Measurements from ENCODE around the gene OTOP2. TPM values are rescaled to one million over a fixed set of nuclear protein-coding genes. Genes with fewer than 3 reads are reported as not detected.
"Not testable (repeated sequence)": the region's sequence is repeated elsewhere in the genome, so short reads cannot be mapped to it uniquely, and the experiment has no call there.

The OTOP2 gene
- polyA plus RNA-seq, 4 donors = 0.22 to 5.9 (median 0.46) TPM

DNA sequence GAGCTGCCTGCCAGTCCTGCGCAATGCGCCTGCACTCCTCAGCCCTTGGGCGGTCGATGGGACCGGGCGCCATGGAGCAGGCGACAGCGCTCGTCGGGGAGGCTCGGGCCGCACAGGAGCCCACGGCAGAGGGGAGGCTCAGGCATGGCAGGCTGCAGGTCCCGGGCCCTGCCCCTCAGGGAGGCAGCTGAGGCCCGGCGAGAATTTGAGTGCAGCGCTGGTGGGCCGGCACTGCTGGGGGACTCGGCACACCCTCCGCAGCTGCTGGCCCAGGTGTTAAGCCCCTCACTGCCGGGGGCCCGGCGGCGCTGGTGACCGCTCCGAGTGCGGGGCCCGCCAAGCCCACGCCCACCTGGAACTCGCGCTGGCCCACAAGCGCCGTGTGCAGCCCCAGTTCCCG is 17.1 kb upstream of the OTOP2 start:
- 96 to 97% (median 96%) methylated on average over 26 to 34 of the region's 34 CpGs for WGBS, 3 donors
- H3K36me3 ChIP-seq (ENCODE audit: control insufficient read depth in 3 of 3, insufficient read depth in 2 of 3, low read depth in 1 of 3, low read length in 3 of 3) = no peaks in the 10 kb centered on the region

DNA sequence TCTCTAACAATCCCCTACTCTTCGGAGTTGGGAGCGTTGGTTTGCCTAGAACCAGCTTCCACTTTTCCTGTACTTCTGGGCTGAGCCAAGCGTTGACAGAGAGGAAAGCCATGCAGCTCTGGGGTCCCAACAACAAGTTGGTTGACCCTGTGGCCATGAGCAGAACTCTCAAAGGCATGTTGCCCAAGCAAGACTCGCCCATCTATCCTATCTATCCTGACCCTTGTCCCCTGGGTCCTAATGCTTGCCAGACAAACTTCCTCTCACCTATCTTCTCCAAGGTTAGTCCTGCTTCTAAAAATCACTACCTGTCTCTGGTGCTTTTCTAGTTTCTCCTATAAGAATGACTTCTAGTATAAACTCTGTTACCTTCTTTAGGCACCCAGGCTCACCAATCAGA is 15.0 kb upstream of the OTOP2 start:
- not testable (repeated sequence) for FAIRE-seq; H3K27ac ChIP-seq (ENCODE audit: low read depth in 1 of 3, low read length in 2 of 3); H3K36me3 ChIP-seq (ENCODE audit: control insufficient read depth in 3 of 3, insufficient read depth in 2 of 3, low read depth in 1 of 3, low read length in 3 of 3); H3K9me3 ChIP-seq (ENCODE audit: control insufficient read depth in 2 of 2, insufficient read depth in 1 of 2, low read depth in 1 of 2, low read length in 1 of 2); H3K27me3 ChIP-seq (ENCODE audit: control insufficient read depth in 3 of 3, insufficient read depth in 3 of 3, low read length in 3 of 3); H3K4me3 ChIP-seq (ENCODE audit: low read depth in 1 of 3, low read length in 3 of 3)
- peak; percentile 38 to 53 for DNase-seq
- WGBS, 3 donors = 66 to 71% (median 68%) methylated on average over 4 of the region's 4 CpGs
- H3K4me1 ChIP-seq (ENCODE audit: control insufficient read depth in 3 of 3, insufficient read depth in 2 of 3, low read depth in 1 of 3, low read length in 2 of 3) = peaks cover 0 to 16% (median 0%) of the 10 kb centered on the region in 3 donors

More for the DNA sequence above, 17.1 kb upstream of the OTOP2 start:
- Histone ChIP-seq H3K4me1 (ENCODE audit: control insufficient read depth in 3 of 3, insufficient read depth in 2 of 3, low read depth in 1 of 3, low read length in 2 of 3) (peaks cover 0 to 8% (median 0%) of the 10 kb centered on the region in 3 donors), H3K27me3 (ENCODE audit: control insufficient read depth in 3 of 3, insufficient read depth in 3 of 3, low read length in 3 of 3) (peaks cover 0 to 2% (median 0%) of the 10 kb centered on the region in 3 donors), H3K27ac (ENCODE audit: low read depth in 1 of 3, low read length in 2 of 3) (no peak overlapping the region), H3K4me3 (ENCODE audit: low read depth in 1 of 3, low read length in 3 of 3) (no peak overlapping the region), H3K9me3 (ENCODE audit: control insufficient read depth in 2 of 2, insufficient read depth in 1 of 2, low read depth in 1 of 2, low read length in 1 of 2) (no peaks in the 10 kb centered on the region)
- no peak for DNase-seq
- no peak for FAIRE-seq

DNA sequence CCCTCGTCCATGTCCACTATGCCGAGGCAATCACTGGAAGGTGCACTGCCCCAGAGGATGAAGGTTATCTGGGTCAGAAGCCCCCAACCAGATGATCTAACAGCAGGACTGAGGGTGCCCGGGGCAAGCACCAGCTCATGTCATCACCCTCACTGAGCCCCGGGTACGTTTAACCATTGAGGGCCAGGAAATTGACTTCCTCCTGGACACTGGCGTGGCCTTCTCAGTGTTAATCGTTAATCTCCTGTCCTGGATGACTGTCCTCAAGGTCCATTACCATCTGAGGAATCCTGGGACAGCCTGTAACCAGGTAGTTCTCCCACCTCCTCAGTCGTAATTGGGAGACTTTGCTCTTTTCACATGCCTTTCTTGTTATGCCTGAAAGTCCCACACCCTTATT is 12.7 kb upstream of the OTOP2 start:
- DNase-seq = peak; percentile 37 to 57
- 43 to 65% (median 59%) methylated on average over 6 to 8 of the region's 8 CpGs for WGBS, 3 donors
- H3K4me3 ChIP-seq (ENCODE audit: low read depth in 1 of 3, low read length in 3 of 3); H3K27me3 ChIP-seq (ENCODE audit: control insufficient read depth in 3 of 3, insufficient read depth in 3 of 3, low read length in 3 of 3); FAIRE-seq; H3K9me3 ChIP-seq (ENCODE audit: control insufficient read depth in 2 of 2, insufficient read depth in 1 of 2, low read depth in 1 of 2, low read length in 1 of 2); H3K36me3 ChIP-seq (ENCODE audit: control insufficient read depth in 3 of 3, insufficient read depth in 2 of 3, low read depth in 1 of 3, low read length in 3 of 3): not testable (repeated sequence)
- Histone ChIP-seq H3K27ac (ENCODE audit: low read depth in 1 of 3, low read length in 2 of 3) (peak overlapping the region in 1 of 3 donors; percentile 74), H3K4me1 (ENCODE audit: control insufficient read depth in 3 of 3, insufficient read depth in 2 of 3, low read depth in 1 of 3, low read length in 2 of 3) (peaks cover 0 to 16% (median 0%) of the 10 kb centered on the region in 3 donors)

DNA sequence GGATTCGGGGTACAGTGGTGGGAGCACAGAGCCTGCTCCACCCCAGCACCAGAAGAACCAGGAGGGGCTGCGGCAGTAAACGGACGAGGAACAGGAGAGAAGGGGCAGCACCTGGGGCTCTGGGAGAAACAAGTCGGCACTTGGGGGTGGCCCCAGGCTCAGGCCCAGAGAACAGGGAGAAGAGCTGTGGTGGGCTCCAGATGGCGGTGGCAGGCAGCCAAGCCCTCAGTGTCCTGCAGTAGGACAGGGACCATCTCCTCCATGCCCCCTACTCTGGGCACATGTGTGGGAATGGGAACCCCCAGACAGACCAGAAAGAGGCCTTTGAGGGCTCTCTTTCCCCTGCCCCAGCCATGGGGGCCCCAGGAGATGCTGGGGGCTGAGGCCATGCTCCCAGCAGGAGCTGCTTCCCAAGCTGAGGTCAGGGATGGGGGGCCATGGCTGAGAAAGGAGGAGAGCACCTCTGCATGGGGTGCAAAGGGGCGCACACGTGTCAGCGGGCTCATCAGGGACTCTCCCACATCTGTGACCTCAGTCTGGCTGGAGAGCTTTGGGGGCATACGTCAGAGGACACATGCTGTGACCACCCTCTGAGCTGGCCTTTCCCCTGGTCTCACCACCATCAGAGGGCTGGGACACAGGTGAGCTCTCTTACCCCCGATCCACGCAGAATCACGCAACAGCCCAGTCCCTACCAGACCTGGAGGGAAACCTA is 7.8 kb upstream of the OTOP2 start:
- 87 to 92% (median 92%) methylated on average over 13 of the region's 13 CpGs for WGBS, 3 donors
- peaks cover 0 to 12% (median 0%) of the 10 kb centered on the region in 3 donors for H3K4me1 ChIP-seq (ENCODE audit: control insufficient read depth in 3 of 3, insufficient read depth in 2 of 3, low read depth in 1 of 3, low read length in 2 of 3)
- no peak overlapping the region for H3K27ac ChIP-seq (ENCODE audit: low read depth in 1 of 3, low read length in 2 of 3)
- no peak overlapping the region for H3K4me3 ChIP-seq (ENCODE audit: low read depth in 1 of 3, low read length in 3 of 3)
- peaks cover 0 to 24% (median 0%) of the 10 kb centered on the region in 3 donors for H3K27me3 ChIP-seq (ENCODE audit: control insufficient read depth in 3 of 3, insufficient read depth in 3 of 3, low read length in 3 of 3)
- FAIRE-seq (no peak), DNase-seq (no peak)
- peaks cover 0 to 3% (median 0%) of the 10 kb centered on the region in 3 donors for H3K36me3 ChIP-seq (ENCODE audit: control insufficient read depth in 3 of 3, insufficient read depth in 2 of 3, low read depth in 1 of 3, low read length in 3 of 3)
- no peaks in the 10 kb centered on the region for H3K9me3 ChIP-seq (ENCODE audit: control insufficient read depth in 2 of 2, insufficient read depth in 1 of 2, low read depth in 1 of 2, low read length in 1 of 2)

DNA sequence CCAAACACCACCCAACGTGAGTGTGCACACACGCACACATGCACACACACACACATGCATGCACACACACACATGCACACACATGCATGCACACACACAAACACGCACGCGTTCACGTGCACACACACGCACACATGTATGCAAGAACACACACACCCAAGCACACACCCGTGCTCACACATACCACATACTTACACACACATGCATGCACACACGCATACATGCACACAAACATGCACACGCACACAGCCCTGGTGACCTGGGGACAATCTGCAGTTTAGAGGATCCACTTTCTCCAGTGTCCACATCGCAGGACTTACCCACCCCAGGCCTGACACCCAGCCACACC is 7.2 kb upstream of the OTOP2 start:
- WGBS, 3 donors = 84 to 88% (median 85%) methylated on average over 11 of the region's 11 CpGs
- Histone ChIP-seq H3K4me3 (ENCODE audit: low read depth in 1 of 3, low read length in 3 of 3) (no peak overlapping the region), H3K9me3 (ENCODE audit: control insufficient read depth in 2 of 2, insufficient read depth in 1 of 2, low read depth in 1 of 2, low read length in 1 of 2) (no peaks in the 10 kb centered on the region), H3K27me3 (ENCODE audit: control insufficient read depth in 3 of 3, insufficient read depth in 3 of 3, low read length in 3 of 3) (peaks cover 0 to 29% (median under 1%) of the 10 kb centered on the region in 3 donors), H3K4me1 (ENCODE audit: control insufficient read depth in 3 of 3, insufficient read depth in 2 of 3, low read depth in 1 of 3, low read length in 2 of 3) (peaks cover 0 to 11% (median 0%) of the 10 kb centered on the region in 3 donors), H3K27ac (ENCODE audit: low read depth in 1 of 3, low read length in 2 of 3) (no peak overlapping the region), H3K36me3 (ENCODE audit: control insufficient read depth in 3 of 3, insufficient read depth in 2 of 3, low read depth in 1 of 3, low read length in 3 of 3) (peaks cover 0 to 3% (median 0%) of the 10 kb centered on the region in 3 donors)
- DNase-seq = no peak
- no peak for FAIRE-seq

DNA sequence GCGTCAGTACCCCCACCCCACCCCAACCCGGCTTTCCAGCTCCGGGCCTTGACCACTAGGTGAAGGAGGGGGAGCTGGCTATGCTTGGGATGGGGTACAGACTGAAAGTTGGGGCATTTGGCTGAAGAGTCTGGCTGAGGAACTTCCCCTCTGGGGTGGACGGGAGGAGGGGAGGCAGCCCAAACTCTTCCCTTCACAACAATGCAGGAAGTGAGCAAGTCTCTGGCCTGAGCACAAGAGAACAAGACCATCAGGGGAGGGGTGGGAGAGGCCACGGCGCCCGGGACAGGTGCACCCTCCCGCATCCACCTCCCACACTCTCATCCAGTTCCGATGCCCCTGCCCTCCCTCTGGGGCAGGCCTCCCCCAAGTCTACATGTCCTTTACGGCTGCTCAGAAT is 6.6 kb upstream of the OTOP2 start:
- peaks cover 0 to 10% (median 0%) of the 10 kb centered on the region in 3 donors for H3K4me1 ChIP-seq (ENCODE audit: control insufficient read depth in 3 of 3, insufficient read depth in 2 of 3, low read depth in 1 of 3, low read length in 2 of 3)
- 53 to 64% (median 58%) methylated on average over 10 of the region's 10 CpGs for WGBS, 3 donors
- no peak for FAIRE-seq
- peaks cover 0 to 35% (median 6%) of the 10 kb centered on the region in 3 donors for H3K27me3 ChIP-seq (ENCODE audit: control insufficient read depth in 3 of 3, insufficient read depth in 3 of 3, low read length in 3 of 3)
- no peak overlapping the region for H3K27ac ChIP-seq (ENCODE audit: low read depth in 1 of 3, low read length in 2 of 3)
- DNase-seq = no peak
- H3K9me3 ChIP-seq (ENCODE audit: control insufficient read depth in 2 of 2, insufficient read depth in 1 of 2, low read depth in 1 of 2, low read length in 1 of 2) = no peaks in the 10 kb centered on the region
- no peak overlapping the region for H3K4me3 ChIP-seq (ENCODE audit: low read depth in 1 of 3, low read length in 3 of 3)
- peaks cover 0 to 3% (median 0%) of the 10 kb centered on the region in 3 donors for H3K36me3 ChIP-seq (ENCODE audit: control insufficient read depth in 3 of 3, insufficient read depth in 2 of 3, low read depth in 1 of 3, low read length in 3 of 3)

DNA sequence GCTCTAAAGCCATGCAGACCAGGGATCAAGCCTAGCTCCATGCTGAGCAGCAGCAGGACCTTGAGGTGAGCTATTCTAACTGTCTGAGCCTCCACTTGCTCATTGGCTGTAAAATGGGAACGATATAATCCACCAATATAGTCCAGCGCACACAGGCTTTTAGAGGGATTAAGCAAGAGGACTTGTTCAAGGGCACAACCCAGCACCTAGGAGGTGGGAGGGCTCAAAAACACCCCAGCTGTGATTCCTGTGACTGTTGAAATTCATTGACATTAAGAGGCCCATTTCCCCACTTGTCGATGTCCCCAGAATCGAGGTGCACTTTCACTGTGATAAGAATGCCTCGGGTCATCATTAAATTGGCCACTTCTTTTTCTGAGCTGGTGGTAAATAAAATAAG is 5.2 kb upstream of the OTOP2 start:
- H3K4me1 ChIP-seq (ENCODE audit: control insufficient read depth in 3 of 3, insufficient read depth in 2 of 3, low read depth in 1 of 3, low read length in 2 of 3) = peaks cover 2 to 17% (median 4%) of the 10 kb centered on the region in 3 donors
- H3K27me3 ChIP-seq (ENCODE audit: control insufficient read depth in 3 of 3, insufficient read depth in 3 of 3, low read length in 3 of 3) = peaks cover 0 to 48% (median 13%) of the 10 kb centered on the region in 3 donors
- 73 to 90% (median 85%) methylated on average over 5 of the region's 5 CpGs for WGBS, 3 donors
- H3K36me3 ChIP-seq (ENCODE audit: control insufficient read depth in 3 of 3, insufficient read depth in 2 of 3, low read depth in 1 of 3, low read length in 3 of 3) = peaks cover 0 to 3% (median 0%) of the 10 kb centered on the region in 3 donors
- no peak for DNase-seq
- no peaks in the 10 kb centered on the region for H3K9me3 ChIP-seq (ENCODE audit: control insufficient read depth in 2 of 2, insufficient read depth in 1 of 2, low read depth in 1 of 2, low read length in 1 of 2)
- no peak overlapping the region for H3K27ac ChIP-seq (ENCODE audit: low read depth in 1 of 3, low read length in 2 of 3)
- no peak for FAIRE-seq
- H3K4me3 ChIP-seq (ENCODE audit: low read depth in 1 of 3, low read length in 3 of 3) = no peak overlapping the region

DNA sequence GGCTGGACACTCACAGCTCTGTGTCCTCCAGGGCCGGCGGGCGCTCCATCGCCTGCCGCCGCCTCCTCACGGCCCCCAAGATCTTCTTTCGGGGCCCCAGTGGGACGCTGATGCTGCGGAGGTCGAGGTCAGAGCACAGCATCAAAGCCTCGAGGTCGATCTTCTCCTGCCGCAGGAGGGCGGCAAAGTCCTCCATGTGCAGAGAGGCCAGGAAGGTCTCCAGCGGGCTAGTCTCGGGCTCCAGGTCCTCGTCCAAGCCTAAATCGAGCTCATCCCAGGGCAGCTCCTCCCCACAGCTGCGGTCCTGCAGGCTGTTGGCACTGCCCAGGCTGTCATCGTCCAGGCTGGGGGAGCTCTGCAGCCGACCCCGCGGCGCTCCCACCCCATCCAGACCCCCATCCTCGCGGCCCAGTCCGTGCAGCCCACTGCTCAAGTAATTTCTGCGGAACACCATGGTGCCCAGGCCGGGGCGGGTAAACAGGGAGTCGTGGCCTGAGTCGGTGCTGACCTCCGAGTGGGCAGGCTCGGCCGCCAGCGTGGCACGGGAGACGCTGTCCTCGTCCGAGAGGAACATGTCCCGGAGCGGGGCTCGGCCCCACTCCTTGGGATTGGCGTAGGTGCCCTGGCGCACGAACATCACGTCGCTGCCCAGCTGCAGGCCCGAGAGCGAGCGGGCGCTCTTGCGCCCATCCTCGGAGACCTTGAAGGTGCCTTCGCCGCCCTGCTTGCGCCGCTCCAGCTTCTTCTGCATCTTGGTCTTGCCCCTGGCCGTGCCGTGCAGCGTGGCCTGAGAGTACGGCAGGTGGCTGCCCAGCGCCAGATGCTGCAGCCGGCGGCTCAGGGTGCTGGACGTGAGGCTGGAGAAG is 4.4 kb upstream of the OTOP2 start:
- H3K27me3 ChIP-seq (ENCODE audit: control insufficient read depth in 3 of 3, insufficient read depth in 3 of 3, low read length in 3 of 3) = peaks cover 0 to 55% (median 20%) of the 10 kb centered on the region in 3 donors
- H3K4me3 ChIP-seq (ENCODE audit: low read depth in 1 of 3, low read length in 3 of 3) = no peak overlapping the region
- peaks cover 0 to 3% (median 0%) of the 10 kb centered on the region in 3 donors for H3K36me3 ChIP-seq (ENCODE audit: control insufficient read depth in 3 of 3, insufficient read depth in 2 of 3, low read depth in 1 of 3, low read length in 3 of 3)
- peak; percentile 43 for DNase-seq
- FAIRE-seq = no peak
- H3K4me1 ChIP-seq (ENCODE audit: control insufficient read depth in 3 of 3, insufficient read depth in 2 of 3, low read depth in 1 of 3, low read length in 2 of 3) = peaks cover 2 to 24% (median 4%) of the 10 kb centered on the region in 3 donors
- WGBS, 3 donors = 62 to 68% (median 64%) methylated on average over 65 to 67 of the region's 67 CpGs
- no peak overlapping the region for H3K27ac ChIP-seq (ENCODE audit: low read depth in 1 of 3, low read length in 2 of 3)
- no peaks in the 10 kb centered on the region for H3K9me3 ChIP-seq (ENCODE audit: control insufficient read depth in 2 of 2, insufficient read depth in 1 of 2, low read depth in 1 of 2, low read length in 1 of 2)

Measured in small intestine (tissue), 7 donors.